Stimulated activated CD8-positive, alpha-beta memory T cell treated with anti-CD3 and anti-CD28 coated beads, Interleukin-4, amount 100 ng/mL, for 24 hours (primary cell): ENCODE results near the gene CAMKMT.

Source experiments
- DNase-seq: peaks from one replicate; pipeline ENCODE4 v3.0.0-alpha.2; 2020; ENCODE audit warnings: low read depth

CAMKMT gene

GRCh38 chr2:44801841-44802776 is 440.4 kb downstream of the CAMKMT start:
- DNase-seq, result no peak

GRCh38 chr2:44802777-44803424 is 441.2 kb downstream of the CAMKMT start:
- no peak for DNase-seq

- no peak for DNase-seq
These were observed 442.9 kb downstream of the CAMKMT start for GRCh38 chr2:44804406-44805265.

GRCh38 chr2:44805401-44806235 is 443.9 kb downstream of the CAMKMT start:
- DNase-seq, result no peak

- no peak for DNase-seq
These were observed 445.7 kb downstream of the CAMKMT start for GRCh38 chr2:44807201-44808025.

GRCh38 chr2:44810892-44811530 is 449.3 kb downstream of the CAMKMT start:
- DNase-seq, result no peak

GRCh38 chr2:44813165-44813564 is 451.4 kb downstream of the CAMKMT start:
- no peak for DNase-seq

- no peak for DNase-seq
These were observed 451.9 kb downstream of the CAMKMT start for GRCh38 chr2:44813658-44814057.

GRCh38 chr2:44817256-44817655 is 455.5 kb downstream of the CAMKMT start:
- DNase-seq, result no peak

GRCh38 chr2:44817673-44818335 is 456.1 kb downstream of the CAMKMT start:
- DNase-seq, result no peak

GRCh38 chr2:44819061-44819460 is 457.3 kb downstream of the CAMKMT start:
- DNase-seq, result no peak

- DNase-seq, result no peak
These were observed 459.8 kb downstream of the CAMKMT start for GRCh38 chr2:44821500-44821899.

- DNase-seq, result no peak
These were observed 460.4 kb downstream of the CAMKMT start for GRCh38 chr2:44822174-44822573.
